GM12873 (cell line): ENCODE measurements around the gene RHOBTB3.
A peak's percentile ranks its signal among the peaks of the same experiment; 100 is the strongest.

Source experiments
- CTCF ChIP-seq: IDR thresholded peaks from 2 replicates; pipeline ENCODE4 v1.5.1; 2012; ENCODE audit warnings: low read depth, mild to moderate bottlenecking, moderate library complexity, low read length, control low read depth; ENCODE audit not compliant: insufficient read depth; ENCODE audit errors: missing control alignments

RHOBTB3 gene

DNA sequence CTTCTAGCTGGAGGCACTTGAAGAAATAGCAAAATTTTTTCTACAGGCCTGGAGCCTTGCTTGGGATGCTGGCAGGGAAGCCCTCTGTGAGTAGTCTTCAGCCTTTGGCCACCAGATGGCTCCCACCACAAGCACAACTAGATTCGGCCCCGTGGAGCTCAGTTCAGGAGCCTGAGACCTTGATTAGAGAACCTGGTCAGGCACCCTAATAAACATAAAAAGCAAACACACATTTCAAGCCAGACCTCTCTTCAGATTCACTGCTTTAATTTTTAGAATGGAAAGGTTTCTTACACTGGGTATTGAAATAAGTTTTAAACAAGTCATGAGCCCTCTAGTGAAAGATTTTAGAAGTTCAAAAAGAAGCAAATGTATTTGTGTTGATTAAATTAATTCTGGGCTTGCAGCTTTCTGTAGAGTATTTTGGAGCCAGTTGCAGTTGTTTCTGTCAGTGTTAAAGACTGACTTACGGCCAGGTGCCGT is 50.0 kb downstream of the RHOBTB3 start:
- peak; percentile 89 for TF ChIP-seq CTCF

- no peak for TF ChIP-seq CTCF
Measured at GRCh38 chr5:95782181-95782580, 51.0 kb downstream of the RHOBTB3 start.

GRCh38 chr5:95783661-95784060 is 52.5 kb downstream of the RHOBTB3 start:
- no peak for TF ChIP-seq CTCF

DNA sequence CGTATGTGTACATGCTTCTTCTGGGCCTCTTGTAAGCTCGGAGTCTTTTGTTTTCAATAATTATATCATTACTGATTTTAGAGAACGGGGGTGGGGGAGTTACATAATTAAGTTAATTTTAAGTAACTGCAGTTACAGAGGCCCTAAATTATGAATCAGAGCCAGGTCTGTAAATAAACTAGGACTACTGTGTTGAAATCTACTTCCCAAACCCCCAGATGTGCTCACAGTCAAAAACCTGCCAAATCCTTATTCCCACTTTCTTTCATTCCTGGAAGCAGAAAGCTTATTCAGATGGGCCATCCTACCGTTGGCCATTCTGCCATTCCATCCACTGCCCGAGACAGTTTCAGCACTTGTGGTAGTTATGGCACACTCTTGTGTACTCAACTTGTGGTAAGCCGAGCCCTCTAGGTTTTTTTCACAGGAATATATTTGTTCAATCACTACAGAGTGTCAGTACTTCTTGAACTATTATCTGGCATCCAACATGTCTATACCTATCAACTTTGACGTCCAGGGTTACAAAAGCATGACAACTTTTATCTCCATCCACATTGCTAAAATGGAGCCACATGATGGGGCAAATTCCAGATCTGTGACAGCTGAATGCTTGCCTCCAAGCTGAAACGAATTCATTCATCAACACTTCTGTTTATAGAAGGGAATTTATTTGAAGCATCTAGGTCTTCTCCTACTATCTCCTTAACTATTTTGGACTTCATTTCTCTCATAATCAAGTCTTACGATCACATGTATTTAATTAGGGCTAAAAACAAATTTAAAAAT is 53.6 kb downstream of the RHOBTB3 start:
- TF ChIP-seq CTCF: no peak

GRCh38 chr5:95786821-95787418 is 55.8 kb downstream of the RHOBTB3 start:
- TF ChIP-seq CTCF: no peak

GRCh38 chr5:95788493-95788892 is 57.4 kb downstream of the RHOBTB3 start:
- no peak for TF ChIP-seq CTCF

- no peak for TF ChIP-seq CTCF
Measured at GRCh38 chr5:95791751-95792150, 60.6 kb downstream of the RHOBTB3 start.
